HG02763 (cell line): ENCODE results near the gene CYCS.

ENCODE experiments used
- ATAC-seq: cut with Tn5 transposase; IDR thresholded peaks from one replicate; pipeline ENCODE4 v1.9.1; 2021; ENCODE audit warnings: mild to moderate bottlenecking, moderate library complexity; ENCODE audit not compliant: unreplicated experiment

Gene CYCS

GRCh38 chr7:25075459-25075858 is 49.6 kb downstream of the CYCS start:
- no peak for ATAC-seq

GRCh38 chr7:25073451-25073850 is 51.6 kb downstream of the CYCS start:
- ATAC-seq: no peak
